Mesenchymal stem cell (in vitro differentiated cells and primary cell): ENCODE data around the gene TUSC2.
A peak's percentile ranks its signal among the peaks of the same experiment; 100 is the strongest.

Experiments used
- DNase-seq: peaks from one replicate; pipeline ENCODE4 v3.0.0-alpha.2; 2013
- H2AFZ ChIP-seq: one replicate; pipeline ENCODE4 v1.6.1; 2013; ENCODE audit warnings: low read depth, mild to moderate bottlenecking, control low read depth, inconsistent platforms, low read length, moderate library complexity
- H2AK5ac ChIP-seq: 2 replicates; pipeline ENCODE4 v1.6.1; 2013; ENCODE audit warnings: low read length, moderate library complexity, mild to moderate bottlenecking, inconsistent platforms; ENCODE audit not compliant: severe bottlenecking
- H2BK120ac ChIP-seq: one replicate; pipeline ENCODE4 v1.6.1; 2013; ENCODE audit warnings: low read depth, mild to moderate bottlenecking, inconsistent platforms, low read length, moderate library complexity
- H2BK12ac ChIP-seq, 2 experiments: one replicate each; pipeline ENCODE4 v1.6.1; 2013; ENCODE audit warnings: inconsistent platforms in 2 of 2, low read length in 2 of 2, mild to moderate bottlenecking in 2 of 2, moderate library complexity in 2 of 2, control low read depth in 1 of 2
- H2BK15ac ChIP-seq: one replicate; pipeline ENCODE4 v1.6.1; 2013; ENCODE audit warnings: mild to moderate bottlenecking, low read depth, inconsistent platforms; ENCODE audit not compliant: poor library complexity, severe bottlenecking
- H2BK5ac ChIP-seq: 2 replicates; pipeline ENCODE4 v1.6.1; 2013; ENCODE audit warnings: low read depth, mild to moderate bottlenecking, low read length, control low read depth, inconsistent platforms; ENCODE audit not compliant: poor library complexity, severe bottlenecking
- H3K14ac ChIP-seq, 2 experiments: one replicate each; pipeline ENCODE4 v1.6.1; 2013; ENCODE audit warnings: inconsistent platforms in 2 of 2, low read length in 2 of 2, control low read depth in 1 of 2, mild to moderate bottlenecking in 1 of 2, moderate library complexity in 1 of 2
- H3K18ac ChIP-seq, 2 experiments: one replicate each; pipeline ENCODE4 v1.6.1; 2013; ENCODE audit warnings: inconsistent platforms in 2 of 2, low read length in 2 of 2, control low read depth in 1 of 2, low read depth in 1 of 2, mild to moderate bottlenecking in 1 of 2
- H3K23ac ChIP-seq, 2 experiments: one replicate each; pipeline ENCODE4 v1.6.1; 2013; ENCODE audit warnings: inconsistent platforms in 2 of 2, low read length in 2 of 2, mild to moderate bottlenecking in 2 of 2, moderate library complexity in 2 of 2, control low read depth in 1 of 2
- H3K27ac ChIP-seq: 2 replicates; pipeline ENCODE4 v1.5.1; 2013; ENCODE audit warnings: mild to moderate bottlenecking, moderate library complexity, low read length, control low read depth, inconsistent platforms; ENCODE audit not compliant: poor library complexity, severe bottlenecking
- H3K27me3 ChIP-seq, 2 experiments: 2 replicates each; pipeline versions ENCODE4 v1.6.1 to v1.7.0; 2013; ENCODE audit warnings: low read length in 2 of 2, mild to moderate bottlenecking in 2 of 2, moderate library complexity in 2 of 2, control low read depth in 1 of 2, inconsistent platforms in 1 of 2; ENCODE audit not compliant: control insufficient read depth in 1 of 2, insufficient read depth in 1 of 2
- H3K36me3 ChIP-seq, 2 experiments: 2 replicates each; pipeline versions ENCODE4 v1.6.1 to v1.7.0; 2013; ENCODE audit warnings: low read length in 2 of 2, control low read depth in 1 of 2, inconsistent platforms in 1 of 2, low read depth in 1 of 2, mild to moderate bottlenecking in 1 of 2; ENCODE audit not compliant: insufficient read depth in 2 of 2, control insufficient read depth in 1 of 2
- H3K4ac ChIP-seq, 2 experiments: one replicate each; pipeline ENCODE4 v1.6.1; 2013; ENCODE audit warnings: inconsistent platforms in 2 of 2, low read length in 2 of 2, mild to moderate bottlenecking in 2 of 2, moderate library complexity in 2 of 2, control low read depth in 1 of 2, low read depth in 1 of 2
- H3K4me1 ChIP-seq: 2 replicates; pipeline ENCODE4 v1.6.1; 2013; ENCODE audit warnings: low read depth, low read length, control low read depth; ENCODE audit not compliant: control insufficient read depth, insufficient read depth
- H3K4me2 ChIP-seq: 2 replicates; pipeline ENCODE4 v1.6.1; 2013; ENCODE audit warnings: low read length, mild to moderate bottlenecking, inconsistent platforms; ENCODE audit not compliant: poor library complexity, severe bottlenecking
- H3K4me3 ChIP-seq, 2 experiments: 2 replicates each; pipeline versions ENCODE4 v1.5.1 to v1.7.0; 2013; ENCODE audit warnings: low read length in 2 of 2, mild to moderate bottlenecking in 2 of 2, control low read depth in 1 of 2, low read depth in 1 of 2; ENCODE audit not compliant: insufficient read depth in 1 of 2
- H3K79me1 ChIP-seq: replicated peaks from 2 replicates; pipeline ENCODE4 v1.6.1; 2013; ENCODE audit warnings: mild to moderate bottlenecking, control low read depth, low read length, inconsistent platforms; ENCODE audit not compliant: poor library complexity, severe bottlenecking
- H3K9ac ChIP-seq: 2 replicates; pipeline ENCODE4 v1.7.0; 2013; ENCODE audit warnings: mild to moderate bottlenecking, low read length, moderate library complexity
- H3K9me3 ChIP-seq: 2 replicates; pipeline ENCODE4 v1.7.0; 2013; ENCODE audit warnings: mild to moderate bottlenecking, low read length; ENCODE audit not compliant: control insufficient read depth
- H4K8ac ChIP-seq: one replicate; pipeline ENCODE4 v1.6.1; 2013; ENCODE audit warnings: inconsistent platforms, mild to moderate bottlenecking, low read length, moderate library complexity
- H4K91ac ChIP-seq: one replicate; pipeline ENCODE4 v1.6.1; 2013; ENCODE audit warnings: mild to moderate bottlenecking, low read length, inconsistent platforms
- WGBS: methylation state at CpG from one replicate; pipeline ENCODE4 v1.1.7; 2013; ENCODE audit warnings: mixed read lengths; 5-methylcytosine and 5-hydroxymethylcytosine counted together

TUSC2 gene

DNA sequence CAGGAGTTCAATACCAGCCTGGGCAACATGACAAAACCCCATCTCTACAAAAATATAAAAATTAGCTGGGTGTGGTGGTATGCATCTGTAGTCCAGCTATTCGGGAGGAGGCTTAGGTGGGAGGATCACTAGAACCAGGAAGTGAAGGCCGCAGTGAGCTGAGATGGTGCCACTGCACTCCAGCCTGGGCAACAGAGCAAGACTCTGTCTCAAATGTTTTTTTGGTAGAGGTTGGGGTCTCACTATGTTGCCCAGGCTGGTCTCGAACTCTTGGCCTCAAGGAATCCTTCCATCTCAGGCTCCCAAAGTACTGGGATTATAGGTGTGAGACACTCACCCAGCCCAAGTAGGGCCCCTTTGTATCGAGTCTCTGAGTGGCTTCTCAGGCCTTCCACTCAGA, 33.9 kb downstream of the TUSC2 start:
- Histone ChIP-seq H2AK5ac (no peak overlapping the region), H2BK15ac (no peak overlapping the region), H3K4me3 (no peak overlapping the region), H3K23ac (no peak overlapping the region), H4K8ac (no peak overlapping the region), H3K9ac (no peak overlapping the region), H4K91ac (no peak overlapping the region), H3K14ac (no peak overlapping the region), H2AFZ (no peak overlapping the region), H2BK120ac (no peak overlapping the region), H3K27me3 (no peaks in the 10 kb centered on the region), H3K4ac (no peak overlapping the region), H3K4me2 (no peak overlapping the region), H3K18ac (no peak overlapping the region), H3K27ac (no peak overlapping the region), H3K79me1 (peaks cover 27% of the 10 kb centered on the region), H3K9me3 (no peaks in the 10 kb centered on the region), H3K36me3 (peaks cover 20 to 28% of the 10 kb centered on the region in 2 experiments), H2BK12ac (no peak overlapping the region), H3K4me1 (peaks cover 24% of the 10 kb centered on the region), H2BK5ac (no peak overlapping the region)
- DNase-seq: no peak
- 85% methylated on average over 4 of the region's 4 CpGs for WGBS

DNA sequence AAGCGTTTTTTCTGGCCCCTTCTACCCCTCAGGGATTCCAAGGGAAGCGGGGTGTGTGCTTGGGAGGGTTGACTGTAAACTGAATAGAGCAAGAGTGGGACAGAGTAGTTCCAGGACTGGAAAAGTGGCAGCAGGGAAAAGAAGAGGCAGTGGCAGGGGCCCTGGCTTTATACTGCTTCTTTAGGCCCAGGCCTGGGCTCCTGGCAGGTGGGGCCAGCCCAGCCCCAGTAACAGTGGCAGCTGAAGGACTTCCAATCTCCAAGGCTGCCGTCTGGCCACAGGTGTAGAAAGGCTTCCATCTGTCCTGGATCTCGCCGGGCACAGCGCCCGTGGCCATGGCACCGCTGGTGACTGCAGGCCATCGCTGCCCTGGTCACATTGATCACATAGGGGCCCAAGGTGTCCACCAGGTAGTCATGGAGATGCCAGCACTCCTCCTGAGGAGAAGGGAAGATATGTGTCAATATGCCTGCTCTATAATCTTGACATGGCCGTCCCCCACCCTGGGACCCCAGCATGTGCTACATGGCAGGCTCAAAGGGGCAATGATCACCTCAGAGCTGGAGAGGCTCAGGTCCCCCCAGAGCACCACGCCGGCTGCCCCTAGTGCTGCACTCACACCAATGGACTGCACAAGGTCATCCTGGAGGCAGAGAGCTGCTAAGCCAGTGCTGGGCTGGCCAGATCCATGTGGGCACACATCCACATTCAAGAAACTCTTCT, 34.8 kb downstream of the TUSC2 start:
- Histone ChIP-seq H3K4me2 (no peak overlapping the region), H3K79me1 (peaks cover 30% of the 10 kb centered on the region), H3K4ac (no peak overlapping the region), H2AK5ac (no peak overlapping the region), H4K91ac (no peak overlapping the region), H3K14ac (no peak overlapping the region), H3K4me1 (peaks cover 19% of the 10 kb centered on the region), H4K8ac (peak overlapping the region; percentile 25), H2BK15ac (no peak overlapping the region), H3K9me3 (no peaks in the 10 kb centered on the region), H2BK120ac (no peak overlapping the region), H2BK12ac (no peak overlapping the region), H3K27me3 (no peaks in the 10 kb centered on the region), H3K18ac (no peak overlapping the region), H2AFZ (no peak overlapping the region), H3K27ac (no peak overlapping the region), H3K36me3 (peaks cover 28 to 36% of the 10 kb centered on the region in 2 experiments), H3K9ac (peak overlapping the region; percentile 88), H2BK5ac (no peak overlapping the region), H3K23ac (no peak overlapping the region), H3K4me3 (peak overlapping the region in 1 of 2 experiments; percentile 97)
- DNase-seq: no peak
- WGBS: 90% methylated on average over 12 of the region's 12 CpGs

GRCh38 chr3:50292159-50293078, 35.6 kb downstream of the TUSC2 start, which contains the start of gene IFRD2:
Gene IFRD2 (minus strand): TSS chr3:50292429. CDS start chr3:50292274, 155 bp downstream.
- Histone ChIP-seq H2BK5ac (no peak within 1 kb of the TSS), H2BK12ac (no peak within 1 kb of the TSS), H3K36me3 (peaks cover 37 to 41% of the 10 kb centered on the region in 2 experiments), H2AK5ac (no peak within 1 kb of the TSS), H3K79me1 (peaks cover 28% of the 10 kb centered on the region), H4K91ac (peak within 1 kb of the TSS; percentile 55), H3K4me3 (peak within 1 kb of the TSS; percentile 93 to 97), H3K9me3 (no peaks in the 10 kb centered on the region), H2BK120ac (peak within 1 kb of the TSS; percentile 21), H3K14ac (no peak within 1 kb of the TSS), H2AFZ (peak within 1 kb of the TSS; percentile 43), H3K27ac (no peak within 1 kb of the TSS), H3K23ac (no peak within 1 kb of the TSS), H3K4me2 (peak within 1 kb of the TSS; percentile 84), H3K4ac (peak within 1 kb of the TSS in 1 of 2 experiments; percentile 6), H3K18ac (peak within 1 kb of the TSS; percentile 73), H3K4me1 (peaks cover 17% of the 10 kb centered on the region), H2BK15ac (peak within 1 kb of the TSS; percentile 9), H3K9ac (peak within 1 kb of the TSS; percentile 95), H4K8ac (peak within 1 kb of the TSS; percentile 88), H3K27me3 (no peaks in the 10 kb centered on the region)
- peak; percentile 98 for DNase-seq
- 3% methylated on average over 67 of the region's 67 CpGs for WGBS

DNA sequence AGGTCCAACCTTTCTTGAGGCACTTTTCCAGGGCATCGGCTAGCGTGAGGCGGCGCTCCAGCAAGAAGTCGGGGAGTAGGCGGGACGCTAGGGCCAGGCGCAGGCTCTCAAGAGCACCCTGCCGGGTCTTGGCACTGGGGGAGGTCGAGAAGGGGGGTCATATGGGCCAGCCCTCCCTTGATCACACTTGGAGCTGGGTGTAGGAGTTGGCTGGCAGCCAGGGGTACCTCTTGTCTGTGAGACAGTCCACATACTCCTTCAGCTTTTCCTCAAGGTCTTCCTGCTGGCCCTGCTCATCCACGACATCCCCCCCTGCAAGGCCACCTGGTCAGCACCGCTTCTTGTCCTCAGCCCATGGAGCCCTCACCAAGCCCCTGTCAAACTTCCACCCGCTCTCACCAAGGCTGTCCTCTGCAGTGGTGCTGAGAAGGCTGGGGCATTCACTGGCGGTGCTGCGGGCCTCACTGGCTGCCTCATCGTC, 37.8 kb downstream of the TUSC2 start:
- Histone ChIP-seq H3K79me1 (peaks cover 25% of the 10 kb centered on the region), H3K4me1 (peaks cover 17% of the 10 kb centered on the region), H2BK15ac (no peak overlapping the region), H2BK120ac (no peak overlapping the region), H3K27ac (no peak overlapping the region), H2BK12ac (no peak overlapping the region), H2AK5ac (no peak overlapping the region), H4K8ac (no peak overlapping the region), H3K9me3 (no peaks in the 10 kb centered on the region), H2AFZ (no peak overlapping the region), H3K18ac (no peak overlapping the region), H3K9ac (no peak overlapping the region), H3K27me3 (no peaks in the 10 kb centered on the region), H2BK5ac (no peak overlapping the region), H3K4me3 (no peak overlapping the region), H3K23ac (no peak overlapping the region), H3K4ac (no peak overlapping the region), H4K91ac (no peak overlapping the region), H3K36me3 (peaks cover 45 to 48% of the 10 kb centered on the region in 2 experiments), H3K4me2 (no peak overlapping the region), H3K14ac (no peak overlapping the region)
- 98% methylated on average over 16 of the region's 16 CpGs for WGBS
- no peak for DNase-seq
